Measurements from ENCODE around the gene METAP2.

The METAP2 gene

GRCh38 chr12:95545731-95546490, 72.0 kb downstream of the METAP2 start (continued):
- no peak for TF ChIP-seq ZBTB10 (tag by site-specific recombination; IDR thresholded peaks at IDR 0.05)
- TF ChIP-seq ZNF548 (tag by site-specific recombination; IDR thresholded peaks at IDR 0.05) = no peak
- TF ChIP-seq ZNF449 (tag by site-specific recombination; IDR thresholded peaks at IDR 0.05) = no peak
- TF ChIP-seq ZNF791 (tag by site-specific recombination; IDR thresholded peaks at IDR 0.05) = no peak
- TF ChIP-seq ZNF175 (tag by site-specific recombination; IDR thresholded peaks at IDR 0.05) = no peak
- TF ChIP-seq HOXA7 (CRISPR knock-in tag; IDR thresholded peaks at IDR 0.05; ENCODE audit: borderline replicate concordance) = no peak
- 0 out of 2 replicates have a peak, but pooled peaks have one; percentile 11 for TF ChIP-seq ZNF10 (tag by site-specific recombination; IDR thresholded peaks at IDR 0.05)
- no peak for TF ChIP-seq ZNF266 (tag by site-specific recombination; IDR thresholded peaks at IDR 0.05; ENCODE audit: low read depth)
- no peak for TF ChIP-seq ZNF768 (tag by site-specific recombination; IDR thresholded peaks at IDR 0.05)
- TF ChIP-seq BCL11A (tag by site-specific recombination; IDR thresholded peaks at IDR 0.05; ENCODE audit: low read depth) = no peak
- no peak for TF ChIP-seq ZNF248 (tag by site-specific recombination; IDR thresholded peaks at IDR 0.05)
- peak; percentile 82 for TF ChIP-seq ZNF843 (tag by site-specific recombination; IDR thresholded peaks at IDR 0.05)
- TF ChIP-seq BCL11B (tag by site-specific recombination; IDR thresholded peaks at IDR 0.05; ENCODE audit: low read depth) = peak; percentile 25; the same call in 1 of the 2 replicates
- 0 out of 2 replicates have a peak, but pooled peaks have one; percentile 19 for TF ChIP-seq ZBTB44 (tag by site-specific recombination; IDR thresholded peaks at IDR 0.05)
- TF ChIP-seq ZNF394 (tag by site-specific recombination; IDR thresholded peaks at IDR 0.05; ENCODE audit: borderline replicate concordance) = no peak
- no peak for TF ChIP-seq ZNF571 (tag by site-specific recombination; IDR thresholded peaks at IDR 0.05)
- no peak for TF ChIP-seq ZNF292 (tag by site-specific recombination; IDR thresholded peaks at IDR 0.05; ENCODE audit: borderline replicate concordance, low read depth)
- TF ChIP-seq PRDM1 (tag by site-specific recombination; IDR thresholded peaks at IDR 0.05) = no peak
- no peak for TF ChIP-seq ZNF335 (tag by site-specific recombination; conservative IDR thresholded peaks at IDR 0.05)
- peak; percentile 35; the same call in 1 of the 2 replicates for TF ChIP-seq ZNF610 (tag by site-specific recombination; IDR thresholded peaks at IDR 0.05; ENCODE audit: borderline replicate concordance)
- TF ChIP-seq ZNF585B (tag by site-specific recombination; IDR thresholded peaks at IDR 0.05) = no peak
- no peak for TF ChIP-seq ZNF121 (tag by site-specific recombination; IDR thresholded peaks at IDR 0.05)
- TF ChIP-seq ZNF148 (tag by site-specific recombination; IDR thresholded peaks at IDR 0.05; ENCODE audit: borderline replicate concordance) = no peak
- no peak for TF ChIP-seq SCRT1 (tag by site-specific recombination; IDR thresholded peaks at IDR 0.05; ENCODE audit: borderline replicate concordance)
- TF ChIP-seq ZNF704 (tag by site-specific recombination; IDR thresholded peaks at IDR 0.05) = no peak
- peak; percentile 62 for TF ChIP-seq ZNF629 (tag by site-specific recombination; IDR thresholded peaks at IDR 0.05)
- TF ChIP-seq GLIS2 (tag by site-specific recombination; IDR thresholded peaks at IDR 0.05) = no peak
- TF ChIP-seq ZNF521 (tag by site-specific recombination; IDR thresholded peaks at IDR 0.05) = no peak
- TF ChIP-seq HOXD13 (CRISPR knock-in tag; IDR thresholded peaks at IDR 0.05; ENCODE audit: borderline replicate concordance) = no peak
- no peak for TF ChIP-seq ZNF837 (tag by site-specific recombination; IDR thresholded peaks at IDR 0.05)
- TF ChIP-seq FEZF1 (tag by site-specific recombination; IDR thresholded peaks at IDR 0.05) = peak; percentile 70
- TF ChIP-seq REPIN1 (tag by site-specific recombination; IDR thresholded peaks at IDR 0.05; ENCODE audit: low read depth) = no peak

Measured in HEK293 (cell line).